ENCODE results near the gene ANKRD16. TPM values are rescaled to one million over a fixed set of nuclear protein-coding genes. Genes with fewer than 3 reads are reported as not detected.

ANKRD16 gene
- total and polyA plus RNA-seq, 2 of the 13 experiments (the other 11 are each of a cell fraction or from before 2014, with no cell fraction given): 8.0 to 11.4 TPM

- POLR2A ChIA-PET: interaction anchor here (2.3 kb wide), 1 partner anchor 16 kb away, joined by 12 read pairs; the partner anchor contains the start of genes ANKRD16 and FBH1
- peak; percentile 93 for FAIRE-seq
- TF ChIP-seq ZNF253 (CRISPR knock-in tag; IDR thresholded peaks at IDR 0.05; ENCODE audit: borderline replicate concordance) (no peak), GATAD2A (CRISPR knock-in tag; IDR thresholded peaks at IDR 0.05) (peak; percentile 34; the same call in 1 of the 2 replicates), ZNF576 (CRISPR knock-in tag; IDR thresholded peaks at IDR 0.05) (no peak), KLF16 (CRISPR knock-in tag; IDR thresholded peaks at IDR 0.05) (peak in 1 of 2 experiments; percentile 49; a peak in 1 of 4 replicates), CTCF (CRISPR knock-in tag; IDR thresholded peaks at IDR 0.05) (peak; percentile 63), SMC3 (IDR thresholded peaks at IDR 0.05; ENCODE audit: low read length) (peak; percentile 81), ARID3A (IDR thresholded peaks at IDR 0.05; ENCODE audit: low read depth, low read length) (0 out of 2 replicates have a peak, but pooled peaks have one; percentile 22), BORCS8-MEF2B (CRISPR knock-in tag; IDR thresholded peaks at IDR 0.05) (no peak), MAFG (CRISPR knock-in tag; IDR thresholded peaks at IDR 0.05) (no peak), SAP130 (CRISPR knock-in tag; IDR thresholded peaks at IDR 0.05; ENCODE audit: low read depth) (peak; percentile 28; the same call in 1 of the 2 replicates), LCORL (IDR thresholded peaks at IDR 0.05) (no peak), LCORL (CRISPR knock-in tag; IDR thresholded peaks at IDR 0.05) (no peak), PCBP2 (optimal IDR thresholded peaks at IDR 0.05; ENCODE audit: low read depth, low read length, poor library complexity, severe bottlenecking) (no peak), ZFX (CRISPR knock-in tag; IDR thresholded peaks at IDR 0.05; ENCODE audit: low read depth) (no peak), SNAI1 (CRISPR knock-in tag; IDR thresholded peaks at IDR 0.05; ENCODE audit: borderline replicate concordance) (no peak), ZBTB7B (CRISPR knock-in tag; IDR thresholded peaks at IDR 0.05) (no peak), HIC2 (CRISPR knock-in tag; IDR thresholded peaks at IDR 0.05; ENCODE audit: low read depth) (no peak), KDM6A (CRISPR knock-in tag; IDR thresholded peaks at IDR 0.05; ENCODE audit: low read depth) (no peak), ZNF749 (CRISPR knock-in tag; IDR thresholded peaks at IDR 0.05; ENCODE audit: borderline replicate concordance) (no peak), ZNF121 (CRISPR knock-in tag; IDR thresholded peaks at IDR 0.05) (no peak)
Measured at GRCh38 chr10:5873515-5873995, 16.1 kb downstream of the ANKRD16 start.

More at GRCh38 chr10:5873515-5873995, 16.1 kb downstream of the ANKRD16 start:
- Histone ChIP-seq H4K20me1 (ENCODE audit: insufficient read depth, low read length) (no peaks in the 10 kb centered on the region), H3K27ac (ENCODE audit: extremely low read length, insufficient read depth, low read length) (no peak overlapping the region), H3K79me2 (ENCODE audit: insufficient read depth, low read length) (no peaks in the 10 kb centered on the region), H3K9ac (ENCODE audit: insufficient read depth, low read depth, low read length) (no peak overlapping the region), H3K4me1 (ENCODE audit: insufficient read depth, low read length) (no peaks in the 10 kb centered on the region), H3K36me3 (replicated peaks in 1 of 2; ENCODE audit: control insufficient read depth in 1 of 2, insufficient read depth in 2 of 2, low read length in 2 of 2) (peaks cover 3 to 27% of the 10 kb centered on the region in 2 experiments; a peak in 4 of 5 replicates), H3K9me3 (ENCODE audit: low read length) (no peaks in the 10 kb centered on the region), H3K4me3 (replicated peaks in 1 of 3; ENCODE audit: insufficient read depth in 1 of 3, low read depth in 2 of 3, low read length in 3 of 3) (no peak overlapping the region), H2AFZ (ENCODE audit: low read length) (no peak overlapping the region), H3K27me3 (ENCODE audit: control insufficient read depth in 1 of 2, insufficient read depth in 2 of 2, low read length in 2 of 2) (no peaks in the 10 kb centered on the region), H3K4me2 (ENCODE audit: low read depth, low read length) (no peak overlapping the region)
- CTCF ChIA-PET (ENCODE audit: low intra/inter-chr PET ratio, low total read pairs): no interaction called here
- intact Hi-C loops (cut with micrococcal nuclease; ENCODE audit: unreplicated experiment): loop anchor here (1.0 kb wide), 1 partner anchor 64 kb away; no protein-coding TSS in a partner anchor
- DNase-seq (ENCODE audit: low spot score): peak; percentile 57
- BruUV-seq (replicated peaks): no TSS peak
- WGBS (ENCODE audit: low lambda C conversion rate): 65% methylated on average over 9 of the region's 9 CpGs
- in situ Hi-C loops (cut with HindIII; ENCODE audit: extremely low pct_ligation_motif_present, low pct_unique_long_range_greater_than_20kb): loop anchor here (10.0 kb wide), 1 partner anchor 59 kb away; the partner anchor contains the start of gene GDI2
- peak; percentile 83 for ATAC-seq
